OCI-LY7 (cell line): Measurements from ENCODE around the gene EPB41L1. TPM values are rescaled to one million over a fixed set of nuclear protein-coding genes. Genes with fewer than 3 reads are reported as not detected.

ENCODE experiments used
- BruUV-seq: library from RNA; stranded (reverse); fragments of 400-500 nt; replicated peaks from 2 replicates; lab custom pipeline; 2021; lab: Mats Ljungman, UMichigan
- CTCF ChIA-PET: fragments of 300-600 bp; sonication (Branson Sonifier 250); formaldehyde crosslinking; loops from one replicate; lab custom pipeline; 2022; ENCODE audit warnings: antibody characterized with exemption; ENCODE audit not compliant: unreplicated experiment; lab: Charles Lee
- POLR2A ChIA-PET: fragments of 300-600 bp; sonication (Branson Sonifier 250); formaldehyde crosslinking; loops from one replicate; lab custom pipeline; 2022; ENCODE audit warnings: antibody characterized with exemption; lab: Charles Lee
- DNase-seq: peaks from one replicate; pipeline ENCODE4 v3.0.0-alpha.2; 2015; ENCODE audit warnings: low spot score
- H2AFZ ChIP-seq: fragments of 200-600 bp; sonication (generic), shearing (Covaris generic); 2 replicates; pipeline ENCODE4 v1.6.1; 2014; ENCODE audit warnings: mild to moderate bottlenecking, antibody characterized with exemption, low read length, moderate library complexity
- H3K27ac ChIP-seq: fragments of 200-600 bp; sonication (generic); 2 replicates; pipeline ENCODE4 v1.5.1; 2014; ENCODE audit warnings: mixed run types, low read depth, mild to moderate bottlenecking, moderate library complexity, low read length, inconsistent platforms; ENCODE audit not compliant: poor library complexity, severe bottlenecking
- H3K36me3 ChIP-seq: fragments of 200-600 bp; sonication (generic); 2 replicates; pipeline ENCODE4 v1.6.1; 2014; ENCODE audit warnings: mild to moderate bottlenecking, antibody characterized with exemption, low read length, moderate library complexity, mixed read lengths; ENCODE audit not compliant: insufficient read depth
- H3K4me1 ChIP-seq: fragments of 200-600 bp; sonication (generic); 2 replicates; pipeline ENCODE4 v1.5.1; 2014; ENCODE audit warnings: mild to moderate bottlenecking, low read length; ENCODE audit not compliant: insufficient read depth, poor library complexity, severe bottlenecking
- H3K4me2 ChIP-seq: fragments of 200-600 bp; sonication (generic); 2 replicates; pipeline ENCODE4 v1.6.1; 2014; ENCODE audit warnings: mild to moderate bottlenecking, low read length
- H3K4me3 ChIP-seq: fragments of 200-600 bp; sonication (generic); 2 replicates; pipeline ENCODE4 v1.5.1; 2014; ENCODE audit warnings: mild to moderate bottlenecking, low read depth, low read length; ENCODE audit not compliant: poor library complexity, severe bottlenecking
- H3K79me2 ChIP-seq: fragments of 200-600 bp; sonication (generic); 2 replicates; pipeline ENCODE4 v1.6.1; 2016; ENCODE audit warnings: low read depth, mild to moderate bottlenecking, low read length, moderate library complexity, mixed read lengths; ENCODE audit not compliant: insufficient read depth
- H3K9me2 ChIP-seq: fragments of 200-600 bp; sonication (generic); 2 replicates; pipeline ENCODE4 v1.6.1; 2016; ENCODE audit warnings: mild to moderate bottlenecking, low read length, mixed read lengths; ENCODE audit not compliant: insufficient read depth
- H3K9me3 ChIP-seq: fragments of 200-600 bp; sonication (generic); 2 replicates; pipeline ENCODE4 v1.6.1; 2014; ENCODE audit warnings: mild to moderate bottlenecking, mixed run types, low read length, mixed read lengths
- H4K20me1 ChIP-seq: fragments of 200-600 bp; sonication (generic); 2 replicates; pipeline ENCODE4 v1.6.1; 2014; ENCODE audit warnings: mild to moderate bottlenecking, antibody characterized with exemption, low read length, moderate library complexity, mixed read lengths; ENCODE audit not compliant: insufficient read depth
- EZH2phosphoT487 ChIP-seq: fragments of 200-600 bp; sonication (generic); IDR thresholded peaks from 2 replicates; pipeline ENCODE4 v1.6.1; 2018; ENCODE audit warnings: low read depth, borderline replicate concordance, mild to moderate bottlenecking, mixed run types, antibody characterized with exemption, low read length, moderate library complexity, mixed read lengths
- intact Hi-C: fragments of 100-400 bp; cut with micrococcal nuclease; formaldehyde crosslinking; loops from one replicate; pipeline ENCODE4 v1.10.0; 2022; ENCODE audit not compliant: unreplicated experiment
- total RNA-seq, 2 experiments: library from RNA; depleted of rRNA in 1 of 2; stranded (reverse); fragments of >200 nt in 1 of 2; shearing (Covaris generic) in 1 of 2; gene quantifications; 2 replicates each; pipeline ENCODE4 v1.2.3, GENCODE V29; 2014 to 2022
- TF ChIP-seq, protein P1 (sequence below): fragments of 200-600 bp; sonication (generic); conservative IDR thresholded peaks from 2 replicates; pipeline ENCODE4 v1.5.1; 2014; ENCODE audit warnings: mild to moderate bottlenecking, antibody characterized with exemption, low read length, moderate library complexity, mixed read lengths

The EPB41L1 gene
- total RNA-seq, 2 experiments from 2014 or later, result 0.54 to 1.6 TPM

DNA sequence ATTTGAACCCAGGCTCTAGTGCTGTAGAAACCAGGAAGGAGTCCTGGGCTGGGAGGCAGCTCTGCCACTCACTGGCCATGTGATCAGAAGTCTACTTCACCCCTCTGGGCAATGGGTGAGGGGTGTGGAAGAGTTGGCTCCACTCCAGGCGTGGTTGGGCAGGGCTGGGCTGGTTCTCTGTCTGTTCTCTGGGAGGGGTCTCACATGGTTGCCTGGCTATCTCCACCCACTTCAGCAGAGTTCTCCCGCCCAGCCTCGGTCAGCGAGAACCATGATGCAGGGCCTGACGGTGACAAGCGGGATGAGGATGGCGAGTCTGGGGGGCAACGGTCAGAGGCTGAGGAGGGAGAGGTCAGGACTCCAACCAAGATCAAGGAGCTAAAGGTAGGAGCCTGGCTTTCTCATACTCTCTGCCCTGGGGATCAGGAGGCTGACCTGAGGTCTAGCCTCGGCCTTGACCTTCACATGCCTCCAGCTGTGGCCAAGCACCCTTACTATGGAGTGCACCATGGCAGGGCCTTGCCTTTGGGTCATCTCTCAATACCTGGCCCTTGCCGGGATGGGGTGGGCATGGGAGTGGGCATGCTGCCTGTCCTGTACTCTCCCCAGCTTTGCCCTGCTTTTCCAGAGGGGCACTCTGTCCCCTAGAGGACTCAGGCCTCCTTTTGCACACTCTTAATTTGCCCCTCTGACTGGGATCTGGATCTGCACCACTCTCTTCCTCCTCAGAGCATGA lies 39.6 kb downstream of the EPB41L1 start:
- no peak for DNase-seq
- H2AFZ ChIP-seq, result no peak overlapping the region
- no peaks in the 10 kb centered on the region for H3K79me2 ChIP-seq
- ChIA-PET CTCF (no interaction called here), POLR2A (no interaction called here)
- BruUV-seq, result no TSS peak
- no peaks in the 10 kb centered on the region for H3K9me2 ChIP-seq
- no peaks in the 10 kb centered on the region for H3K4me1 ChIP-seq
- no peaks in the 10 kb centered on the region for H3K9me3 ChIP-seq
- H3K27ac ChIP-seq, result no peak overlapping the region
- no peak overlapping the region for H3K4me3 ChIP-seq
- H3K4me2 ChIP-seq, result no peak overlapping the region
- H3K36me3 ChIP-seq, result no peaks in the 10 kb centered on the region
- intact Hi-C loops, result no loop called here
- H4K20me1 ChIP-seq, result no peaks in the 10 kb centered on the region
- TF ChIP-seq EZH2phosphoT487, result no peak
- TF ChIP-seq, protein P1, sequence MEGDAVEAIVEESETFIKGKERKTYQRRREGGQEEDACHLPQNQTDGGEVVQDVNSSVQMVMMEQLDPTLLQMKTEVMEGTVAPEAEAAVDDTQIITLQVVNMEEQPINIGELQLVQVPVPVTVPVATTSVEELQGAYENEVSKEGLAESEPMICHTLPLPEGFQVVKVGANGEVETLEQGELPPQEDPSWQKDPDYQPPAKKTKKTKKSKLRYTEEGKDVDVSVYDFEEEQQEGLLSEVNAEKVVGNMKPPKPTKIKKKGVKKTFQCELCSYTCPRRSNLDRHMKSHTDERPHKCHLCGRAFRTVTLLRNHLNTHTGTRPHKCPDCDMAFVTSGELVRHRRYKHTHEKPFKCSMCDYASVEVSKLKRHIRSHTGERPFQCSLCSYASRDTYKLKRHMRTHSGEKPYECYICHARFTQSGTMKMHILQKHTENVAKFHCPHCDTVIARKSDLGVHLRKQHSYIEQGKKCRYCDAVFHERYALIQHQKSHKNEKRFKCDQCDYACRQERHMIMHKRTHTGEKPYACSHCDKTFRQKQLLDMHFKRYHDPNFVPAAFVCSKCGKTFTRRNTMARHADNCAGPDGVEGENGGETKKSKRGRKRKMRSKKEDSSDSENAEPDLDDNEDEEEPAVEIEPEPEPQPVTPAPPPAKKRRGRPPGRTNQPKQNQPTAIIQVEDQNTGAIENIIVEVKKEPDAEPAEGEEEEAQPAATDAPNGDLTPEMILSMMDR, result no peak

- no TSS peak for BruUV-seq
- POLR2A ChIA-PET, result interaction anchor here (0.9 kb wide), 1 partner anchor 41 kb away, joined by 3 read pairs; no protein-coding TSS in a partner anchor
- no peak for TF ChIP-seq EZH2phosphoT487
- TF ChIP-seq, protein P1, result no peak
- Histone ChIP-seq H3K9me3 (no peaks in the 10 kb centered on the region), H3K27ac (no peak overlapping the region), H3K4me3 (no peak overlapping the region), H3K4me1 (no peaks in the 10 kb centered on the region), H2AFZ (no peak overlapping the region), H3K4me2 (no peak overlapping the region), H4K20me1 (no peaks in the 10 kb centered on the region), H3K36me3 (no peaks in the 10 kb centered on the region), H3K9me2 (no peaks in the 10 kb centered on the region), H3K79me2 (no peaks in the 10 kb centered on the region)
- CTCF ChIA-PET, result no interaction called here
- intact Hi-C loops, result no loop called here
- no peak for DNase-seq
Observed at GRCh38 chr20:36196676-36197075, 42.1 kb downstream of the EPB41L1 start.

- Histone ChIP-seq H3K9me3 (no peaks in the 10 kb centered on the region), H3K27ac (no peak overlapping the region), H2AFZ (no peak overlapping the region), H3K36me3 (no peaks in the 10 kb centered on the region), H3K4me1 (no peaks in the 10 kb centered on the region), H3K79me2 (no peaks in the 10 kb centered on the region), H3K4me3 (no peak overlapping the region), H3K4me2 (no peak overlapping the region), H3K9me2 (no peaks in the 10 kb centered on the region), H4K20me1 (no peaks in the 10 kb centered on the region)
- BruUV-seq, result no TSS peak
- ChIA-PET POLR2A (no interaction called here), CTCF (no interaction called here)
- intact Hi-C loops, result no loop called here
- TF ChIP-seq, protein P1, result no peak
- TF ChIP-seq EZH2phosphoT487, result no peak
- no peak for DNase-seq
Observed at GRCh38 chr20:36197271-36197670, 42.7 kb downstream of the EPB41L1 start.
